HUES48 (cell line): ENCODE results near the gene HTR3D.

Source experiments
- H3K27ac ChIP-seq: one replicate; pipeline ENCODE4 v1.7.0; 2013; ENCODE audit warnings: low read depth, low read length, inconsistent platforms
- H3K27me3 ChIP-seq: 2 replicates; pipeline ENCODE4 v1.6.1; 2013; ENCODE audit warnings: mild to moderate bottlenecking, low read length; ENCODE audit not compliant: control insufficient read depth, insufficient read depth
- H3K36me3 ChIP-seq: 2 replicates; pipeline ENCODE4 v1.6.1; 2013; ENCODE audit warnings: low read length; ENCODE audit not compliant: control insufficient read depth, insufficient read depth
- H3K4me1 ChIP-seq: 2 replicates; pipeline ENCODE4 v1.6.1; 2013; ENCODE audit warnings: mild to moderate bottlenecking, low read length; ENCODE audit not compliant: control insufficient read depth, insufficient read depth
- H3K4me3 ChIP-seq: 2 replicates; pipeline ENCODE4 v1.5.1; 2013; ENCODE audit warnings: mild to moderate bottlenecking, low read depth, low read length
- H3K9ac ChIP-seq: 2 replicates; pipeline ENCODE4 v1.6.1; 2013; ENCODE audit warnings: mild to moderate bottlenecking, low read depth, low read length, moderate library complexity
- H3K9me3 ChIP-seq: 2 replicates; pipeline ENCODE4 v1.6.1; 2013; ENCODE audit warnings: low read length; ENCODE audit not compliant: control insufficient read depth, insufficient read depth

The HTR3D gene

GRCh38 chr3:184039414-184039813, 7.9 kb downstream of the HTR3D start:
- Histone ChIP-seq H3K4me3 (no peak overlapping the region), H3K27ac (no peak overlapping the region), H3K36me3 (no peaks in the 10 kb centered on the region), H3K27me3 (no peaks in the 10 kb centered on the region), H3K9me3 (no peaks in the 10 kb centered on the region), H3K4me1 (no peaks in the 10 kb centered on the region), H3K9ac (no peak overlapping the region)

- no peak overlapping the region for H3K9ac ChIP-seq
- no peaks in the 10 kb centered on the region for H3K9me3 ChIP-seq
- H3K27me3 ChIP-seq, result no peaks in the 10 kb centered on the region
- no peaks in the 10 kb centered on the region for H3K4me1 ChIP-seq
- H3K27ac ChIP-seq, result no peak overlapping the region
- no peak overlapping the region for H3K4me3 ChIP-seq
- H3K36me3 ChIP-seq, result no peaks in the 10 kb centered on the region
Measured at GRCh38 chr3:184040010-184040409, 8.5 kb downstream of the HTR3D start.

GRCh38 chr3:184042617-184043016, 11.1 kb downstream of the HTR3D start:
- H3K9ac ChIP-seq, result no peak overlapping the region
- no peak overlapping the region for H3K27ac ChIP-seq
- H3K27me3 ChIP-seq, result no peaks in the 10 kb centered on the region
- H3K4me3 ChIP-seq, result no peak overlapping the region
- no peaks in the 10 kb centered on the region for H3K36me3 ChIP-seq
- H3K9me3 ChIP-seq, result no peaks in the 10 kb centered on the region
- H3K4me1 ChIP-seq, result no peaks in the 10 kb centered on the region

- Histone ChIP-seq H3K4me3 (no peak overlapping the region), H3K9me3 (no peaks in the 10 kb centered on the region), H3K27ac (no peak overlapping the region), H3K9ac (no peak overlapping the region), H3K27me3 (no peaks in the 10 kb centered on the region), H3K36me3 (no peaks in the 10 kb centered on the region), H3K4me1 (no peaks in the 10 kb centered on the region)
Measured at GRCh38 chr3:184045995-184046394, 14.5 kb downstream of the HTR3D start.

- Histone ChIP-seq H3K27ac (no peak overlapping the region), H3K9ac (no peak overlapping the region), H3K27me3 (no peaks in the 10 kb centered on the region), H3K9me3 (no peaks in the 10 kb centered on the region), H3K36me3 (no peaks in the 10 kb centered on the region), H3K4me3 (no peak overlapping the region), H3K4me1 (no peaks in the 10 kb centered on the region)
Measured at GRCh38 chr3:184050217-184050847, 18.8 kb downstream of the HTR3D start.

- Histone ChIP-seq H3K4me1 (no peaks in the 10 kb centered on the region), H3K9ac (no peak within 1 kb of the TSS), H3K4me3 (no peak within 1 kb of the TSS), H3K27ac (no peak within 1 kb of the TSS), H3K9me3 (no peaks in the 10 kb centered on the region), H3K27me3 (no peaks in the 10 kb centered on the region), H3K36me3 (no peaks in the 10 kb centered on the region)
Measured at GRCh38 chr3:184052767-184053166, 21.2 kb downstream of the HTR3D start, which contains the start of gene HTR3C. HTR3C (plus strand) TSS chr3:184053047; CDS start chr3:184053081, 34 bp downstream.

- Histone ChIP-seq H3K27me3 (no peaks in the 10 kb centered on the region), H3K4me1 (no peaks in the 10 kb centered on the region), H3K9me3 (no peaks in the 10 kb centered on the region), H3K27ac (no peak overlapping the region), H3K9ac (no peak overlapping the region), H3K4me3 (no peak overlapping the region), H3K36me3 (no peaks in the 10 kb centered on the region)
Measured at GRCh38 chr3:184058029-184058428, 26.5 kb downstream of the HTR3D start.

- Histone ChIP-seq H3K36me3 (no peaks in the 10 kb centered on the region), H3K4me1 (no peaks in the 10 kb centered on the region), H3K27ac (no peak overlapping the region), H3K27me3 (no peaks in the 10 kb centered on the region), H3K4me3 (no peak overlapping the region), H3K9me3 (no peaks in the 10 kb centered on the region), H3K9ac (no peak overlapping the region)
Measured at GRCh38 chr3:184059424-184059823, 27.9 kb downstream of the HTR3D start.

GRCh38 chr3:184062637-184063036, 31.1 kb downstream of the HTR3D start:
- Histone ChIP-seq H3K27me3 (no peaks in the 10 kb centered on the region), H3K27ac (no peak overlapping the region), H3K4me3 (no peak overlapping the region), H3K4me1 (no peaks in the 10 kb centered on the region), H3K9ac (no peak overlapping the region), H3K36me3 (no peaks in the 10 kb centered on the region), H3K9me3 (no peaks in the 10 kb centered on the region)

GRCh38 chr3:184066211-184066610, 34.7 kb downstream of the HTR3D start:
- Histone ChIP-seq H3K27me3 (no peaks in the 10 kb centered on the region), H3K9me3 (peaks cover 8% of the 10 kb centered on the region), H3K9ac (no peak overlapping the region), H3K27ac (no peak overlapping the region), H3K4me3 (no peak overlapping the region), H3K36me3 (no peaks in the 10 kb centered on the region), H3K4me1 (no peaks in the 10 kb centered on the region)

- H3K27me3 ChIP-seq, result no peaks in the 10 kb centered on the region
- no peaks in the 10 kb centered on the region for H3K4me1 ChIP-seq
- H3K9ac ChIP-seq, result no peak overlapping the region
- H3K27ac ChIP-seq, result no peak overlapping the region
- H3K9me3 ChIP-seq, result peaks cover 9% of the 10 kb centered on the region
- H3K36me3 ChIP-seq, result no peaks in the 10 kb centered on the region
- no peak overlapping the region for H3K4me3 ChIP-seq
Measured at GRCh38 chr3:184067573-184068055, 36.1 kb downstream of the HTR3D start.
